CD4-positive, alpha-beta T cell treated with Interleukin-12 subunit alpha and Interleukin-12 subunit beta, for 1 hour (primary cell): ENCODE results near the gene PIAS1.

Source experiments
- DNase-seq: peaks from one replicate; pipeline ENCODE4 v3.0.0-alpha.2; 2020

PIAS1 gene

GRCh38 chr15:68073576-68074288, 19.6 kb downstream of the PIAS1 start:
- no peak for DNase-seq

GRCh38 chr15:68075764-68076385, 21.8 kb downstream of the PIAS1 start:
- DNase-seq, result no peak

GRCh38 chr15:68078365-68078764, 24.2 kb downstream of the PIAS1 start:
- DNase-seq, result no peak

GRCh38 chr15:68080334-68080733, 26.2 kb downstream of the PIAS1 start:
- DNase-seq, result no peak

- no peak for DNase-seq
Measured at GRCh38 chr15:68080783-68081182, 26.7 kb downstream of the PIAS1 start.

- no peak for DNase-seq
Measured at GRCh38 chr15:68081869-68082505, 27.9 kb downstream of the PIAS1 start.

- no peak for DNase-seq
Measured at GRCh38 chr15:68082735-68083134, 28.6 kb downstream of the PIAS1 start.

GRCh38 chr15:68083463-68083862, 29.3 kb downstream of the PIAS1 start:
- no peak for DNase-seq

- DNase-seq, result no peak
Measured at GRCh38 chr15:68085052-68085451, 30.9 kb downstream of the PIAS1 start.

GRCh38 chr15:68091743-68092142, 37.6 kb downstream of the PIAS1 start:
- no peak for DNase-seq

- DNase-seq, result no peak
Measured at GRCh38 chr15:68096099-68096498, 42.0 kb downstream of the PIAS1 start.

- DNase-seq, result no peak
Measured at GRCh38 chr15:68097029-68097428, 42.9 kb downstream of the PIAS1 start.

GRCh38 chr15:68098465-68098864, 44.4 kb downstream of the PIAS1 start:
- DNase-seq, result no peak

GRCh38 chr15:68100194-68100593, 46.1 kb downstream of the PIAS1 start:
- no peak for DNase-seq

- no peak for DNase-seq
Measured at GRCh38 chr15:68103603-68104002, 49.5 kb downstream of the PIAS1 start.

GRCh38 chr15:68106656-68107055, 52.5 kb downstream of the PIAS1 start:
- no peak for DNase-seq

- DNase-seq, result no peak
Measured at GRCh38 chr15:68107142-68107541, 53.0 kb downstream of the PIAS1 start.

- DNase-seq, result no peak
Measured at GRCh38 chr15:68112706-68113105, 58.6 kb downstream of the PIAS1 start.

- no peak for DNase-seq
Measured at GRCh38 chr15:68113273-68113672, 59.2 kb downstream of the PIAS1 start.

GRCh38 chr15:68113751-68114150, 59.6 kb downstream of the PIAS1 start:
- no peak for DNase-seq

- peak; percentile 10 for DNase-seq
Measured at GRCh38 chr15:68114356-68114755, 60.2 kb downstream of the PIAS1 start.

GRCh38 chr15:68114840-68115239, 60.7 kb downstream of the PIAS1 start:
- no peak for DNase-seq

- DNase-seq, result no peak
Measured at GRCh38 chr15:68124700-68125099, 70.6 kb downstream of the PIAS1 start.

- DNase-seq, result no peak
Measured at GRCh38 chr15:68126396-68126795, 72.3 kb downstream of the PIAS1 start.
